Stimulated activated naive CD4-positive, alpha-beta T cell treated with Interleukin-2 at 50 U/mL for 16 hours (primary cell): ENCODE measurements around the gene CCDC148.
"Not testable (repeated sequence)": the region's sequence is repeated elsewhere in the genome, so short reads cannot be mapped to it uniquely, and the experiment has no call there.

ENCODE experiments used
- DNase-seq: peaks from one replicate; lab custom pipeline; 2025; lab: John Stamatoyannopoulos, UW

The CCDC148 gene

GRCh38 chr2:158291544-158292180, 164.9 kb downstream of the CCDC148 start:
- DNase-seq, result no peak

GRCh38 chr2:158290225-158290624, 166.3 kb downstream of the CCDC148 start:
- DNase-seq, result no peak

DNA sequence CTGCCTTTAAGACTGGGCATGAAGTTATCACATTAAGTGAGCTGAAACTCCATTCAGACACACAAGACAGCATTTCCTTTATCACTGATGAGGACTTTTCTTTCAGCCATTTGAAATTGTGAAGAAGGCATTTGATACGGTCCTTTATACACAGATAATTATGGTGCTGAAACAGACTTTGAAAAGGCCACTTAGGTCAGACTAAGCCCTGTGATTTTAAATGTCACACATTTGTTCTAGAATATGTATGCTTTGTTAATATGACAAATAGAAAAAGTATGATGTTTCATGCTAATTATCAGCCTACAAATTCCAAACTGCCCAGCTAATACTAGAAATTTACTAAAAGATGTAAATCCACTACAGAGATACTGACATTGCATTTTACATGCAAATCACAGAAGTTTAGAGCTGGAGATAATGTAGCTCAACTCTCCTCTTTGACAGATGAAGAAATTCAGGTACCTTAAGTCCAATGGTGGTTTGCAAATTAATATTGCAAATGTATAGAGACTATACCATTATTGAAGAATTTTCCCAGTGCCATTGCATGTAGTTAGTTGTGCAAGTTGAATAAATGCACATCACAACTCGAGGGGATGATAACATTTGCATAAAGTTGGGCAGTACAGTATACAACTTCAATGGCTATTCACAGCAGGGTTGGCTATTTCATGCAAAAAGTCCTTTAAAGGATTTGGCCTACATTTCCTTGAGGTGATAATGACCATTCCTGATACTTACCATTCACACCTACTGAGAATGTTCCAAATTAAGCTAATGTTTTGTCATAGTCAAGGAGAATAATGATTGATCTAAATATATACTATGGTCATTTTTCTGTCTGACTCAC, 179.7 kb downstream of the CCDC148 start:
- no peak for DNase-seq

DNA sequence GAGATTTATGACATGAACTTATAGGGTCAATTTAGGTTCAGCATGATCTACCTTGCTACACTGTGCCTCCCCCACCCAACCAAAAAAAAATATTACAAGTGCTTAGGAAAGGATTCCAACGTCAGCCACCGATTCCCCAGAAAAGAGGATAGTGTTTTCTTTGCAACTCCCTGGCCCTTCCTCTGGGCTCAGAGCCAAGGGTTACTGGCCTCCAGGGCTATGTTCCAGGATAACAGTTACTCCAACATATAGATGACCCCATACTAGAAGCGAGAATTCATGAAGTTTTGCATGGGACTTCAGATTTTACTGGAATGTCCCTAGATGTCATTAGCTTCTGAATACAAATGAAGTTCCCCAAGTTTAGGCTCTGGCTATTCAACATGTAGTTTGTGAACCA, 182.8 kb downstream of the CCDC148 start:
- no peak for DNase-seq

- DNase-seq, result no peak
These were observed 186.0 kb downstream of the CCDC148 start for GRCh38 chr2:158270536-158270935.

DNA sequence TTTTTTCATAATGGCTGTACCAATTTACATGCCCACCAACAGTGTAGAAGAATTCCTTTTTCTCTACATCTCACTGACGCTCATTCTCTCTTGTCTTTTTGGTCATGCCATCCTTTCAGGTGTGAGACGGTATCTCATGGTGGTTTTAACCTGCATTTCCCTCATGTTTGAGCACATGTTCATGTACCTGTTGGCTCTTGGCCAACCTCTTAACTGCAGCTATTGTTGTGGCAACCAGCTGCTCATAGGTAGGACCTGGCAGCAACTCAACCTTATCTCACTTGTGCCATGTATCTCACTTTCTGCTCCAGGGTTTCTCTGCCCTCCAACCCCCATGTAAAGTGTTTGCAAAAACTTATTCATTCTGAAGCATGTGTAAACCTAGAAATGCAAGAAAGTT, 187.4 kb downstream of the CCDC148 start:
- no peak for DNase-seq

GRCh38 chr2:158266111-158266510, 190.4 kb downstream of the CCDC148 start:
- no peak for DNase-seq

DNA sequence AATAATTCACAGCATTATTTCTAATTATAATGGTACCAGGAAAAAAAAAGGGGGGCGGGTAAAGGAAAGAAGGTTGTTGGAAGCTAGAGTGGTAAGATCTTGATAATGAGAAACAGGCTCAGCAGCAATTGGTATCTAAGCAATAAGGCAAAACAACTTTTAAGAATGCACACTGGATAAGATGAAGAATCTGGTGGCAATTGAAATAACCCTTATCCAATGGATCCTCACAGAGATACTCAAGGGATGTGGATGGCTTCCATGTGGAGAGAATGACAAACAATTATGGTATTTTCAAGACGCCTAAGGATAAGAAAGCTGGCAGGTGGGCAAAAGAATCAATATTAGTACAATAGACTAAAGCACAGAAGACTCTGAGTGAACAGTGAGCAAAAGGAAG, 201.3 kb downstream of the CCDC148 start:
- no peak for DNase-seq

DNA sequence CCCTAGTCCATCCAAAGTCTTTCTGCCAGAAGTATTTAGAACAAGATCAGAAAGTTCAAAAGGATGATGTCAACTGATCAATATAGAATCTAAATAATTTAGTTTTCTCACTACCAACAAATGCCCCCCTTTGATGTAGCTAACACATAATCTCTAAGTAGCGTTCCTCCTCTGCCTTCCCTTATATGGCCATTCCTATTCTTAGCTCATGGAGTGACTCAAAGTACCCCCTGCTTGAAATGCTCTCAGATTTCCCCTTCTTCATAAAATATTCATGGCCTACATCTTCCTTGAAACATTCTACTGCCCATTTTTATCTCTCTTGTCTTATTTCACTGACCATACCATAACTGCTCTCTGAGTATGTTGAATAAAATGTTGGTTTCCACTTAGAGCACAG, 203.4 kb downstream of the CCDC148 start:
- DNase-seq, result no peak

GRCh38 chr2:158251356-158251755, 205.2 kb downstream of the CCDC148 start:
- DNase-seq, result no peak

- no peak for DNase-seq
These were observed 213.2 kb downstream of the CCDC148 start for GRCh38 chr2:158243392-158243791.

GRCh38 chr2:158242280-158242679, 214.3 kb downstream of the CCDC148 start:
- no peak for DNase-seq

DNA sequence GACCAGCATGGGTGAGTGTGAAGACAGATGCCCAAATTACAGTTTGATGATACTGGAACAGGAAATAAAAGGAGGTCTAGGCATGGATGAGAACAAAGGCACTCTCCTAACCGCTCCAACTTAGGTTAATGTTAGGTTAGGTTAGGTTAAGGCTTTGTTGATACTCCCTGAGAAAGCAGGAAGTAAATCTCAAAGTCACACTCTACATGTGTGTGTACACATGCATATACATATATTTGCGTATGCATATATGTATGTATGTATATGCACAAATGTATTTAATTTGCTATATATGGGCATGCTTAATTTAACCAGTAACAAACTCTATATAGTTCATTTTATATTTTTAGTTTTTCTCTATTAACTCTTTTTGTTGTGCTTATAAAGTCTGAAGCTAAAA, 215.6 kb downstream of the CCDC148 start:
- DNase-seq, result no peak

- no peak for DNase-seq
These were observed 217.3 kb downstream of the CCDC148 start for GRCh38 chr2:158239271-158239670.

- DNase-seq, result no peak
These were observed 222.1 kb downstream of the CCDC148 start for GRCh38 chr2:158234497-158234896.

GRCh38 chr2:158232476-158232875, 224.1 kb downstream of the CCDC148 start:
- no peak for DNase-seq

- DNase-seq, result no peak
These were observed 227.5 kb downstream of the CCDC148 start for GRCh38 chr2:158228943-158229508.

- not testable (repeated sequence) for DNase-seq
These were observed 233.5 kb downstream of the CCDC148 start for GRCh38 chr2:158223066-158223465.

GRCh38 chr2:158221063-158222020, 235.2 kb downstream of the CCDC148 start:
- no peak for DNase-seq

DNA sequence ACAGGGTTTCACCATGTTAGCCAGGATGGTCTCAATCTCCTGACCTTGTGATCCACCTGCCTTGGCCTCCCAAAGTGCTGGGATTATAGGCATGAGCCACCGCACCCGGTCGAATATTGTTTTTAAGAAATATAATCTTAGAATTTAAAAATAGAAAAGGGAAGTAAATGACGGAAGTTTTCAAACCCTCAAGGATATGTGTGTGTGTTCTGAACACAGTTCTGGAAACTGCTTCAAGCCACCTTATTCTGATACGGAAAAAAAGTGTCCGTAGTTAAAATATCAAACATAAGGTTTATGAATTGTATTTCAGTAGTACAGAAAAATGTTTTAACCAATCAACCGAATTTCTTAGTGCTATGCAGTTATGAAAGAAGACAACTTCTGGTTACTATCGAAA, 239.0 kb downstream of the CCDC148 start:
- no peak for DNase-seq

- no peak for DNase-seq
These were observed 242.1 kb downstream of the CCDC148 start for GRCh38 chr2:158214431-158214830.

- no peak for DNase-seq
These were observed 242.8 kb downstream of the CCDC148 start for GRCh38 chr2:158213773-158214172.
